Pancreas (tissue), 10 donors: ENCODE results near the gene TGM5. TPM values are rescaled to one million over a fixed set of nuclear protein-coding genes. Genes with fewer than 3 reads are reported as not detected.

Source experiments
- ATAC-seq, 4 donors: fragments of 200-7000 bp; cut with Tn5 transposase; one replicate each; pipeline versions ENCODE4 v1.8.0 to v1.9.1; 2020; ENCODE audit warnings: mild to moderate bottlenecking in 4 of 4, moderate library complexity in 4 of 4
- DNase-seq, 6 donors: peaks; one replicate each; pipeline ENCODE4 v3.0.0-alpha.2; 2020
- FAIRE-seq: peaks from 2 replicates; lab custom pipeline; 2012; peaks lifted over from hg19 to GRCh38; lab: Jason Lieb, UNC
- H3K27ac ChIP-seq, 4 donors: fragments of 200-600 bp; sonication (generic); 1 replicate in 3 of 4; 2 replicates in 1 of 4; pipeline versions ENCODE4 v1.5.0 to v1.8.0; 2020
- H3K27me3 ChIP-seq, 4 donors: fragments of 200-600 bp; one replicate each; pipeline ENCODE4 v1.8.0; 2021
- H3K36me3 ChIP-seq, 3 donors: fragments of 200-600 bp; sonication (generic) in 1 of 3; one replicate each; pipeline versions ENCODE4 v1.5.0 to v1.8.0; 2020 to 2021
- H3K4me1 ChIP-seq, 3 donors: fragments of 200-600 bp; one replicate each; pipeline ENCODE4 v1.8.0; 2021
- H3K4me3 ChIP-seq, 4 donors: fragments of 200-600 bp; sonication (generic) in 2 of 4; one replicate each; pipeline versions ENCODE4 v1.5.0 to v1.8.0; 2020 to 2021
- H3K9me3 ChIP-seq, 4 donors: fragments of 200-600 bp; one replicate each; pipeline ENCODE4 v1.8.0; 2021
- CTCF ChIP-seq, 4 donors: fragments of 200-600 bp; sonication (generic) in 3 of 4; IDR thresholded peaks; one replicate each; pipeline versions ENCODE4 v1.5.0 to v1.8.0; 2021; ENCODE audit warnings: antibody characterized with exemption in 4 of 4
- WGBS, 2 donors: extraction: QIAGEN DNeasy Blood & Tissue Kit; methylation state at CpG; one replicate each; pipeline ENCODE4 v1.1.7; 2013; 5-methylcytosine and 5-hydroxymethylcytosine counted together
- intact Hi-C, 3 donors: fragments of 100-400 bp; cut with DNase I; formaldehyde crosslinking; loops; one replicate each; pipeline versions ENCODE4 v1.11.1 to v1.14.2; 2022
- polyA plus RNA-seq, 2 donors: library from polyadenylated mRNA; stranded (reverse); fragments of 200-250 nt; gene quantifications; one replicate each; pipeline ENCODE4 v1.2.3, GENCODE V29; 2013
- total RNA-seq, 6 donors: library from RNA; stranded (reverse); fragmentation: NEBNext Ultra II Directional in 4 of 6; extraction: Animal tissue kit (Norgen Biotek cat#: 25700) in 4 of 6; gene quantifications; one replicate each; pipeline versions ENCODE4 v1.2.1 to v1.2.4, GENCODE V29; 2021 to 2023
- donor health status: healthy with polysubstance abuse.
- donor health status: DM: no; HTN: no; CAD: no; lungs with moderate emphysema.
- donor health status: DM: no; HTN: no; CAD: no.
- donor health status: control.
- donor health status: control.
- donor health status: Bipolar disorder and iron deficiency.
- donor health status: DM: yes; HTN: yes; CAD: no.
- donor health status: DM: no; HTN: no; CAD: no.
- donor health status: DM: no; HTN: no; CAD: no.
- donor health status: DM: yes; HTN: yes; CAD: no.

TGM5 gene
- total and polyA plus RNA-seq, 8 donors: not detected

- intact Hi-C loops: no loop called here
- Histone ChIP-seq H3K27ac (no peak overlapping the region), H3K27me3 (no peaks in the 10 kb centered on the region), H3K9me3 (no peaks in the 10 kb centered on the region), H3K36me3 (no peaks in the 10 kb centered on the region), H3K4me3 (no peak overlapping the region), H3K4me1 (no peaks in the 10 kb centered on the region)
- ATAC-seq (no peak), DNase-seq (no peak), FAIRE-seq (no peak)
- TF ChIP-seq CTCF (IDR thresholded peaks at IDR 0.05): no peak
- WGBS, 2 donors: 54 to 70% methylated on average over 5 of the region's 5 CpGs
Observed at GRCh38 chr15:43249699-43250203, 17.0 kb downstream of the TGM5 start.

GRCh38 chr15:43249236-43249635, 17.5 kb downstream of the TGM5 start:
- 68% methylated on average over 2 of the region's 2 CpGs for WGBS, 2 donors
- no peak for ATAC-seq

GRCh38 chr15:43246261-43246774, 20.4 kb downstream of the TGM5 start:
- H3K9me3 ChIP-seq: no peaks in the 10 kb centered on the region
- 62 to 63% methylated on average over 6 of the region's 6 CpGs for WGBS, 2 donors
- TF ChIP-seq CTCF (IDR thresholded peaks at IDR 0.05): no peak
- DNase-seq (no peak), FAIRE-seq (no peak), ATAC-seq (no peak)
- H3K4me3 ChIP-seq: no peak overlapping the region
- no peaks in the 10 kb centered on the region for H3K36me3 ChIP-seq
- no peaks in the 10 kb centered on the region for H3K4me1 ChIP-seq
- H3K27ac ChIP-seq: no peak overlapping the region
- no peaks in the 10 kb centered on the region for H3K27me3 ChIP-seq
- intact Hi-C loops: no loop called here

More at GRCh38 chr15:43249236-43249635, 17.5 kb downstream of the TGM5 start:
- Histone ChIP-seq H3K27me3 (no peaks in the 10 kb centered on the region), H3K36me3 (no peaks in the 10 kb centered on the region), H3K27ac (no peak overlapping the region), H3K9me3 (no peaks in the 10 kb centered on the region), H3K4me3 (no peak overlapping the region), H3K4me1 (no peaks in the 10 kb centered on the region)
- FAIRE-seq: no peak
- intact Hi-C loops: no loop called here
- no peak for TF ChIP-seq CTCF (IDR thresholded peaks at IDR 0.05)
- no peak for DNase-seq

- ATAC-seq (no peak), FAIRE-seq (no peak), DNase-seq (no peak)
- intact Hi-C loops: no loop called here
- no peaks in the 10 kb centered on the region for H3K27me3 ChIP-seq
- no peak overlapping the region for H3K4me3 ChIP-seq
- no peak for TF ChIP-seq CTCF (IDR thresholded peaks at IDR 0.05)
- no peaks in the 10 kb centered on the region for H3K4me1 ChIP-seq
- no peak overlapping the region for H3K27ac ChIP-seq
- H3K9me3 ChIP-seq: no peaks in the 10 kb centered on the region
- WGBS, 2 donors: 74 to 81% methylated on average over 4 of the region's 4 CpGs
- no peaks in the 10 kb centered on the region for H3K36me3 ChIP-seq
Observed at GRCh38 chr15:43244092-43244491, 22.6 kb downstream of the TGM5 start.

GRCh38 chr15:43243020-43243645, 23.6 kb downstream of the TGM5 start:
- no peak for ATAC-seq
- no peaks in the 10 kb centered on the region for H3K9me3 ChIP-seq

More at GRCh38 chr15:43243020-43243645, 23.6 kb downstream of the TGM5 start:
- H3K4me3 ChIP-seq: no peak overlapping the region
- H3K36me3 ChIP-seq: no peaks in the 10 kb centered on the region
- intact Hi-C loops: no loop called here
- no peak for TF ChIP-seq CTCF (IDR thresholded peaks at IDR 0.05)
- whole genome bisulfite sequencing, 2 donors: 79 to 83% methylated on average over 2 of the region's 2 CpGs
- H3K27me3 ChIP-seq: no peaks in the 10 kb centered on the region
- no peak overlapping the region for H3K27ac ChIP-seq
- FAIRE-seq: no peak
- no peak for DNase-seq
- H3K4me1 ChIP-seq: no peaks in the 10 kb centered on the region
